ENCODE measurements around the gene TCF25.

Gene TCF25

GRCh38 chr16:89903908-89904515, 30.6 kb downstream of the TCF25 start:
- Histone ChIP-seq H3K27ac (ENCODE audit: extremely low read depth, low read depth, low read length) (no peak overlapping the region), H3K4me3 (ENCODE audit: low read depth, low read length) (no peak overlapping the region), H3K4me1 (ENCODE audit: control insufficient read depth, insufficient read depth, low read length) (no peaks in the 10 kb centered on the region), H3K36me3 (ENCODE audit: control insufficient read depth in 2 of 2, insufficient read depth in 1 of 2, low read length in 2 of 2) (peaks cover 5 to 76% of the 10 kb centered on the region in 2 experiments; a peak in 2 of 3 replicates), H3K9me3 (ENCODE audit: control insufficient read depth, insufficient read depth, low read depth, low read length) (no peaks in the 10 kb centered on the region)
- ChIA-PET POLR2A (interaction anchor here (1.4 kb wide), 1 partner anchor 20 kb away, joined by 4 read pairs; no protein-coding TSS in a partner anchor), CTCF (no interaction called here)
- TF ChIP-seq, protein P1, sequence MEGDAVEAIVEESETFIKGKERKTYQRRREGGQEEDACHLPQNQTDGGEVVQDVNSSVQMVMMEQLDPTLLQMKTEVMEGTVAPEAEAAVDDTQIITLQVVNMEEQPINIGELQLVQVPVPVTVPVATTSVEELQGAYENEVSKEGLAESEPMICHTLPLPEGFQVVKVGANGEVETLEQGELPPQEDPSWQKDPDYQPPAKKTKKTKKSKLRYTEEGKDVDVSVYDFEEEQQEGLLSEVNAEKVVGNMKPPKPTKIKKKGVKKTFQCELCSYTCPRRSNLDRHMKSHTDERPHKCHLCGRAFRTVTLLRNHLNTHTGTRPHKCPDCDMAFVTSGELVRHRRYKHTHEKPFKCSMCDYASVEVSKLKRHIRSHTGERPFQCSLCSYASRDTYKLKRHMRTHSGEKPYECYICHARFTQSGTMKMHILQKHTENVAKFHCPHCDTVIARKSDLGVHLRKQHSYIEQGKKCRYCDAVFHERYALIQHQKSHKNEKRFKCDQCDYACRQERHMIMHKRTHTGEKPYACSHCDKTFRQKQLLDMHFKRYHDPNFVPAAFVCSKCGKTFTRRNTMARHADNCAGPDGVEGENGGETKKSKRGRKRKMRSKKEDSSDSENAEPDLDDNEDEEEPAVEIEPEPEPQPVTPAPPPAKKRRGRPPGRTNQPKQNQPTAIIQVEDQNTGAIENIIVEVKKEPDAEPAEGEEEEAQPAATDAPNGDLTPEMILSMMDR (tag by site-specific recombination; IDR thresholded peaks at IDR 0.05) = no peak
- TF ChIP-seq ZSCAN30 (tag by site-specific recombination; IDR thresholded peaks at IDR 0.05) (no peak), ZBTB48 (tag by site-specific recombination; IDR thresholded peaks at IDR 0.05) (no peak), ZNF354C (tag by site-specific recombination; IDR thresholded peaks at IDR 0.05; ENCODE audit: borderline replicate concordance, low read depth) (no peak), ZNF157 (tag by site-specific recombination; IDR thresholded peaks at IDR 0.05) (no peak), KLF9 (tag by site-specific recombination; IDR thresholded peaks at IDR 0.05; ENCODE audit: low read depth) (no peak)

GRCh38 chr16:89904606-89905510, 31.5 kb downstream of the TCF25 start:
- H3K27ac ChIP-seq (ENCODE audit: extremely low read depth, low read depth, low read length) = no peak overlapping the region
- H3K9me3 ChIP-seq (ENCODE audit: control insufficient read depth, insufficient read depth, low read depth, low read length) = no peaks in the 10 kb centered on the region
- CTCF ChIA-PET = no interaction called here
- no peak for TF ChIP-seq GFI1B (tag by site-specific recombination; IDR thresholded peaks at IDR 0.05)
- TF ChIP-seq, protein P2, sequence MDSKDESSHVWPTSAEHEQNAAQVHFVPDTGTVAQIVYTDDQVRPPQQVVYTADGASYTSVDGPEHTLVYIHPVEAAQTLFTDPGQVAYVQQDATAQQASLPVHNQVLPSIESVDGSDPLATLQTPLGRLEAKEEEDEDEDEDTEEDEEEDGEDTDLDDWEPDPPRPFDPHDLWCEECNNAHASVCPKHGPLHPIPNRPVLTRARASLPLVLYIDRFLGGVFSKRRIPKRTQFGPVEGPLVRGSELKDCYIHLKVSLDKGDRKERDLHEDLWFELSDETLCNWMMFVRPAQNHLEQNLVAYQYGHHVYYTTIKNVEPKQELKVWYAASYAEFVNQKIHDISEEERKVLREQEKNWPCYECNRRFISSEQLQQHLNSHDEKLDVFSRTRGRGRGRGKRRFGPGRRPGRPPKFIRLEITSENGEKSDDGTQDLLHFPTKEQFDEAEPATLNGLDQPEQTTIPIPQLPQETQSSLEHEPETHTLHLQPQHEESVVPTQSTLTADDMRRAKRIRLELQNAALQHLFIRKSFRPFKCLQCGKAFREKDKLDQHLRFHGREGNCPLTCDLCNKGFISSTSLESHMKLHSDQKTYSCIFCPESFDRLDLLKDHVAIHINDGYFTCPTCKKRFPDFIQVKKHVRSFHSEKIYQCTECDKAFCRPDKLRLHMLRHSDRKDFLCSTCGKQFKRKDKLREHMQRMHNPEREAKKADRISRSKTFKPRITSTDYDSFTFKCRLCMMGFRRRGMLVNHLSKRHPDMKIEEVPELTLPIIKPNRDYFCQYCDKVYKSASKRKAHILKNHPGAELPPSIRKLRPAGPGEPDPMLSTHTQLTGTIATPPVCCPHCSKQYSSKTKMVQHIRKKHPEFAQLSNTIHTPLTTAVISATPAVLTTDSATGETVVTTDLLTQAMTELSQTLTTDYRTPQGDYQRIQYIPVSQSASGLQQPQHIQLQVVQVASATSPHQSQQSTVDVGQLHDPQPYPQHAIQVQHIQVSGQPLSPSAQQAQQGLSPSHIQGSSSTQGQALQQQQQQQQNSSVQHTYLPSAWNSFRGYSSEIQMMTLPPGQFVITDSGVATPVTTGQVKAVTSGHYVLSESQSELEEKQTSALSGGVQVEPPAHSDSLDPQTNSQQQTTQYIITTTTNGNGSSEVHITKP (tag by site-specific recombination; IDR thresholded peaks at IDR 0.05) = no peak
- peak; percentile 43; the same call in 1 of the 2 replicates for TF ChIP-seq KLF9 (tag by site-specific recombination; IDR thresholded peaks at IDR 0.05; ENCODE audit: low read depth)
- H3K4me1 ChIP-seq (ENCODE audit: control insufficient read depth, insufficient read depth, low read length) = no peaks in the 10 kb centered on the region
- POLR2A ChIA-PET = interaction anchor here (0.5 to 1.4 kb wide), 3 partner anchors 16 to 31 kb away, joined by 4 to 6 read pairs (median 5); partner anchors contain the start of gene TCF25
- H3K36me3 ChIP-seq (ENCODE audit: control insufficient read depth in 2 of 2, insufficient read depth in 1 of 2, low read length in 2 of 2) = peaks cover 8 to 71% of the 10 kb centered on the region in 2 experiments; a peak in 2 of 3 replicates
- H3K4me3 ChIP-seq (ENCODE audit: low read depth, low read length) = no peak overlapping the region

DNA sequence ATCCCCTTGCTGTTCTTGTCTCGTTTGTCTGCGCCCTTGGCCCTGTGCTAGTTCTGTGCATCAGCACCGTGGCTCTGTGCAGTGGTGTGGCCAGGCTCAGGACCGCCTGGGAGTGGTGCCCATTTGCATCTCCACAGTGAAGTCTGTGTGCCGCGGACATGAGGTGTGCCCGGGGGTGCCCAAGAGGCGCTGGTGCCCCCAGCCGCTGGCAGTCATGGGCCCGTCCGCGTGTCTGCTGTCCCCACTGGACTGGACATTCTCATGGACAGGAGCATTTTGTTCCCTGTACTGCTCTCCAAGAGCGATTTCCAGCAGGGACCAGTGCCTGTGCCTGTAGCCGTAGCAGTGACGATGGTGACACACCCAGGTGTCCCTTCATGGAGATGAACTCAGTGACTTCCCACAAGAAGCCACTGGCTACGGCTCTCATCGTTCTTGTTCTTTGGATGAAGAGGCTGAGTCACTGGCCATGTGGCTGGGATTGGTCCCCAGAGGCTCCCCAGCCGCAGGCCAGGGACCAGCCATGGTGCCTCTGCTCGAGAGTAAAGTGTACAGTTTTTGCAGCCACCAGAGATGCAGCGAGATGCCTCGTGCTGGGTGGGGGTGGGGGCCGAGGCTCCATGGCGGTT, 32.2 kb downstream of the TCF25 start:
- TF ChIP-seq ZNF830 (tag by site-specific recombination; IDR thresholded peaks at IDR 0.05; ENCODE audit: low read depth) (no peak), KLF8 (tag by site-specific recombination; IDR thresholded peaks at IDR 0.05) (0 out of 2 replicates have a peak, but pooled peaks have one; percentile 18), ZNF514 (tag by site-specific recombination; IDR thresholded peaks at IDR 0.05) (no peak)
- TF ChIP-seq, protein P3, sequence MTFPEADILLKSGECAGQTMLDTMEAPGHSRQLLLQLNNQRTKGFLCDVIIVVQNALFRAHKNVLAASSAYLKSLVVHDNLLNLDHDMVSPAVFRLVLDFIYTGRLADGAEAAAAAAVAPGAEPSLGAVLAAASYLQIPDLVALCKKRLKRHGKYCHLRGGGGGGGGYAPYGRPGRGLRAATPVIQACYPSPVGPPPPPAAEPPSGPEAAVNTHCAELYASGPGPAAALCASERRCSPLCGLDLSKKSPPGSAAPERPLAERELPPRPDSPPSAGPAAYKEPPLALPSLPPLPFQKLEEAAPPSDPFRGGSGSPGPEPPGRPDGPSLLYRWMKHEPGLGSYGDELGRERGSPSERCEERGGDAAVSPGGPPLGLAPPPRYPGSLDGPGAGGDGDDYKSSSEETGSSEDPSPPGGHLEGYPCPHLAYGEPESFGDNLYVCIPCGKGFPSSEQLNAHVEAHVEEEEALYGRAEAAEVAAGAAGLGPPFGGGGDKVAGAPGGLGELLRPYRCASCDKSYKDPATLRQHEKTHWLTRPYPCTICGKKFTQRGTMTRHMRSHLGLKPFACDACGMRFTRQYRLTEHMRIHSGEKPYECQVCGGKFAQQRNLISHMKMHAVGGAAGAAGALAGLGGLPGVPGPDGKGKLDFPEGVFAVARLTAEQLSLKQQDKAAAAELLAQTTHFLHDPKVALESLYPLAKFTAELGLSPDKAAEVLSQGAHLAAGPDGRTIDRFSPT (tag by site-specific recombination; IDR thresholded peaks at IDR 0.05) = peak; percentile 67
- Histone ChIP-seq H3K36me3 (ENCODE audit: control insufficient read depth in 2 of 2, insufficient read depth in 1 of 2, low read length in 2 of 2) (peaks cover 8 to 67% of the 10 kb centered on the region in 2 experiments; a peak in 2 of 3 replicates), H3K9me3 (ENCODE audit: control insufficient read depth, insufficient read depth, low read depth, low read length) (no peaks in the 10 kb centered on the region), H3K27ac (ENCODE audit: extremely low read depth, low read depth, low read length) (no peak overlapping the region), H3K4me3 (ENCODE audit: low read depth, low read length) (no peak overlapping the region), H3K4me1 (ENCODE audit: control insufficient read depth, insufficient read depth, low read length) (no peaks in the 10 kb centered on the region)
- ChIA-PET POLR2A (interaction anchor here (0.5 to 1.4 kb wide), 3 partner anchors 16 to 64 kb away, joined by 3 to 5 read pairs (median 3); partner anchors contain the start of gene TCF25), CTCF (interaction anchor here (1.0 kb wide), 1 partner anchor 9 kb away, joined by 4 read pairs; no protein-coding TSS in a partner anchor)

Measured in HEK293 (cell line).